HCT116 (cell line): ENCODE measurements around the gene PHB1. TPM values are rescaled to one million over a fixed set of nuclear protein-coding genes. Genes with fewer than 3 reads are reported as not detected.
"Not testable (repeated sequence)": the region's sequence is repeated elsewhere in the genome, so short reads cannot be mapped to it uniquely, and the experiment has no call there.

Source experiments
- ATAC-seq: fragments of 200-7000 bp; cut with Tn5 transposase; 2 replicates; pipeline ENCODE4 v1.9.1; 2020; ENCODE audit warnings: mild to moderate bottlenecking, moderate library complexity
- BruUV-seq: library from RNA; stranded (reverse); fragments of 400-500 nt; replicated peaks from 2 replicates; lab custom pipeline; 2021; lab: Mats Ljungman, UMichigan
- CTCF ChIA-PET: fragments of 300-600 bp; sonication (Branson Sonifier 250); formaldehyde crosslinking; loops from one replicate; lab custom pipeline; 2021; ENCODE audit warnings: antibody characterized with exemption; lab: Charles Lee
- POLR2A ChIA-PET: fragments of 300-600, 350-600 bp; sonication (Branson Sonifier 250); formaldehyde crosslinking; loops from one replicate; lab custom pipeline; 2021; ENCODE audit warnings: antibody characterized with exemption; lab: Charles Lee
- RAD21 ChIA-PET, 2 experiments: fragments of 300-600 bp; sonication (Branson Sonifier 250); formaldehyde crosslinking; loops; one replicate each; lab custom pipeline; 2023; ENCODE audit warnings: low total read pairs in 2 of 2; ENCODE audit not compliant: uncharacterized antibody in 2 of 2, unreplicated experiment in 2 of 2, low non-redundant PET in 1 of 2; lab: Charles Lee
- DNase-seq: peaks from one replicate; pipeline ENCODE4 v3.0.0-alpha.2; 2010; ENCODE audit warnings: low read depth, low spot score
- H2AFZ ChIP-seq: fragments of 200-600 bp; shearing (Covaris generic), sonication (generic); 2 replicates; pipeline ENCODE4 v1.6.1; 2017; ENCODE audit warnings: low read depth, mixed run types, mixed read lengths, antibody characterized with exemption, low read length; ENCODE audit not compliant: poor library complexity, severe bottlenecking
- H3K27ac ChIP-seq: 2 replicates; pipeline ENCODE4 v1.5.1; 2012; ENCODE audit warnings: low read depth, low read length
- H3K27me3 ChIP-seq: fragments of 200-600 bp; sonication (generic); 2 replicates; pipeline ENCODE4 v1.6.1; 2016; ENCODE audit warnings: mixed run types, low read length, mixed read lengths; ENCODE audit not compliant: insufficient read depth
- H3K36me3 ChIP-seq, 2 experiments: fragments of 200-500 bp in 1 of 2; fragments of 200-600 bp in 1 of 2; sonication (Bioruptor generic) in 1 of 2; sonication (generic) in 1 of 2; 2 replicates each; pipeline versions ENCODE4 v1.5.1 to v1.6.1; 2014 to 2016; ENCODE audit warnings: low read length in 2 of 2, inconsistent platforms in 1 of 2, mixed read lengths in 1 of 2, mixed run types in 1 of 2; ENCODE audit not compliant: insufficient read depth in 2 of 2, control insufficient read depth in 1 of 2
- H3K4me1 ChIP-seq, 2 experiments: fragments of 200-600 bp in 1 of 2; sonication (generic) in 1 of 2; 2 replicates each; pipeline versions ENCODE4 v1.5.1 to v1.6.1; 2012 to 2017; ENCODE audit warnings: low read length in 2 of 2, inconsistent platforms in 1 of 2, mild to moderate bottlenecking in 1 of 2, mixed read lengths in 1 of 2, mixed run types in 1 of 2, moderate library complexity in 1 of 2; ENCODE audit not compliant: insufficient read depth in 2 of 2, control insufficient read depth in 1 of 2
- H3K4me2 ChIP-seq: fragments of 200-600 bp; sonication (generic); 2 replicates; pipeline ENCODE4 v1.6.1; 2017; ENCODE audit warnings: mixed run types, low read length, mixed read lengths
- H3K4me3 ChIP-seq, 2 experiments: fragments of 200-600 bp in 1 of 2; sonication (generic) in 1 of 2; replicated peaks in 1 of 2; 2 replicates each; pipeline ENCODE4 v1.5.1; 2011 to 2016; ENCODE audit warnings: low read length in 2 of 2, control low read depth in 1 of 2, low read depth in 1 of 2, mild to moderate bottlenecking in 1 of 2, mixed read lengths in 1 of 2, mixed run types in 1 of 2
- H3K79me2 ChIP-seq: fragments of 200-600 bp; sonication (generic); 2 replicates; pipeline ENCODE4 v1.6.1; 2017; ENCODE audit warnings: mild to moderate bottlenecking, mixed run types, low read length, moderate library complexity, mixed read lengths; ENCODE audit not compliant: insufficient read depth
- H3K9ac ChIP-seq: fragments of 200-600 bp; sonication (generic); 2 replicates; pipeline ENCODE4 v1.6.1; 2016; ENCODE audit warnings: low read length, mixed read lengths
- H3K9me2 ChIP-seq: fragments of 200-600 bp; sonication (generic), shearing (Covaris generic); 2 replicates; pipeline ENCODE4 v1.6.1; 2017; ENCODE audit warnings: mixed run types, mild to moderate bottlenecking, moderate library complexity; ENCODE audit not compliant: insufficient read depth
- H3K9me3 ChIP-seq, 2 experiments: fragments of 200-500 bp in 1 of 2; fragments of 200-600 bp in 1 of 2; sonication (Bioruptor generic) in 1 of 2; sonication (generic) in 1 of 2; 2 replicates each; pipeline ENCODE4 v1.6.1; 2014 to 2017; ENCODE audit warnings: low read length in 2 of 2, mixed read lengths in 2 of 2, inconsistent platforms in 1 of 2, low read depth in 1 of 2, mild to moderate bottlenecking in 1 of 2, mixed run types in 1 of 2, moderate library complexity in 1 of 2; ENCODE audit not compliant: control insufficient read depth in 1 of 2, insufficient read depth in 1 of 2
- H4K20me1 ChIP-seq: fragments of 200-600 bp; sonication (generic), shearing (Covaris generic); 2 replicates; pipeline ENCODE4 v1.6.1; 2017; ENCODE audit warnings: mixed run types, mild to moderate bottlenecking, moderate library complexity; ENCODE audit not compliant: insufficient read depth
- EGR1 ChIP-seq: IDR thresholded peaks from 2 replicates; pipeline ENCODE4 v1.6.1; 2012; ENCODE audit warnings: low read depth
- EZH2 ChIP-seq: fragments of 200-600 bp; sonication (generic); IDR thresholded peaks from 2 replicates; pipeline ENCODE4 v1.6.1; 2017; ENCODE audit warnings: antibody characterized with exemption, mixed run types
- FOSL1 ChIP-seq: IDR thresholded peaks from 2 replicates; pipeline ENCODE4 v1.6.1; 2012; ENCODE audit warnings: low read depth
- POLR2A ChIP-seq: IDR thresholded peaks from 2 replicates; pipeline ENCODE4 v1.7.0; 2011; ENCODE audit warnings: borderline replicate concordance; ENCODE audit not compliant: insufficient read depth, insufficient read length; ENCODE audit errors: extremely low read depth
- RAD21 ChIP-seq: IDR thresholded peaks from 2 replicates; pipeline ENCODE4 v1.6.1; 2012; ENCODE audit warnings: low read depth, mild to moderate bottlenecking
- REST ChIP-seq: IDR thresholded peaks from 2 replicates; pipeline ENCODE4 v1.6.1; 2012; ENCODE audit warnings: low read depth
- SP1 ChIP-seq: IDR thresholded peaks from 2 replicates; pipeline ENCODE4 v1.6.1; 2012; ENCODE audit warnings: low read depth
- SRF ChIP-seq: IDR thresholded peaks from 2 replicates; pipeline ENCODE4 v1.6.1; 2012; ENCODE audit warnings: low read depth
- ZBTB33 ChIP-seq: IDR thresholded peaks from 2 replicates; pipeline ENCODE4 v1.6.1; 2011; ENCODE audit warnings: mild to moderate bottlenecking, low read length, moderate library complexity; ENCODE audit not compliant: insufficient replicate concordance; ENCODE audit errors: extremely low read depth
- ZFX ChIP-seq: fragments of 450-650 bp; IDR thresholded peaks from 2 replicates; pipeline ENCODE4 v1.6.1; 2017
- ZNF274 ChIP-seq: fragments of 200-500 bp; sonication (Bioruptor generic); IDR thresholded peaks from 2 replicates; pipeline ENCODE4 v1.6.1; 2014; ENCODE audit warnings: mild to moderate bottlenecking, low read depth, low read length, inconsistent platforms
- intact Hi-C: fragments of 100-400 bp; cut with micrococcal nuclease; formaldehyde crosslinking; loops from 2 replicates; pipeline ENCODE4 v1.10.0; 2022
- total RNA-seq: library from RNA; stranded (reverse); gene quantifications from one replicate; pipeline ENCODE4 v1.2.1, GENCODE V29; 2021; ENCODE audit not compliant: unreplicated experiment
- TF ChIP-seq, protein P1 (sequence below), 3 experiments: fragments of 200-600 bp in 1 of 3; sonication (generic) in 1 of 3; IDR thresholded peaks in 2 of 3; conservative IDR thresholded peaks in 1 of 3; 2 replicates each; pipeline ENCODE4 v1.5.1; 2012 to 2017; ENCODE audit warnings: low read depth in 2 of 3, low read length in 2 of 3, antibody characterized with exemption in 1 of 3, borderline replicate concordance in 1 of 3, control low read depth in 1 of 3, mild to moderate bottlenecking in 1 of 3, mixed read lengths in 1 of 3, mixed run types in 1 of 3, moderate library complexity in 1 of 3; ENCODE audit not compliant: insufficient read depth in 1 of 3

PHB1 gene
- total RNA-seq, 1 experiment from 2014 or later: 534 TPM

GRCh38 chr17:49424276-49425003 lies 9.8 kb upstream of the PHB1 start:
- H3K4me1 ChIP-seq, CTCF ChIA-PET, H3K9me2 ChIP-seq, H2AFZ ChIP-seq, BruUV-seq, H3K79me2 ChIP-seq, H3K36me3 ChIP-seq, intact Hi-C loops, H3K9ac ChIP-seq, ATAC-seq, H3K4me2 ChIP-seq, RAD21 ChIA-PET, DNase-seq, H4K20me1 ChIP-seq, H3K27ac ChIP-seq, H3K27me3 ChIP-seq, H3K4me3 ChIP-seq: not testable (repeated sequence)
- H3K9me3 ChIP-seq: peaks cover 10 to 14% of the 10 kb centered on the region in 2 experiments; a peak in 3 of 4 replicates
- POLR2A ChIA-PET: interaction anchor here (1.2 kb wide), 1 partner anchor 10 kb away, joined by 3 read pairs; the partner anchor contains the start of gene PHB1

GRCh38 chr17:49422714-49423113 lies 8.0 kb upstream of the PHB1 start:
- Histone ChIP-seq H3K4me1 (no peaks in the 10 kb centered on the region), H3K27ac (no peak overlapping the region), H3K4me2 (no peak overlapping the region), H3K36me3 (no peaks in the 10 kb centered on the region), H3K9me2 (no peaks in the 10 kb centered on the region), H3K9me3 (peaks cover 10 to 14% of the 10 kb centered on the region in 2 experiments; a peak in 3 of 4 replicates), H3K79me2 (no peaks in the 10 kb centered on the region), H4K20me1 (no peaks in the 10 kb centered on the region), H3K27me3 (no peaks in the 10 kb centered on the region), H3K4me3 (no peak overlapping the region), H2AFZ (no peak overlapping the region), H3K9ac (no peak overlapping the region)
- no peak for ATAC-seq
- intact Hi-C loops: no loop called here
- RAD21 ChIA-PET: no interaction called here
- DNase-seq: no peak
- CTCF ChIA-PET: no interaction called here
- POLR2A ChIA-PET: no interaction called here
- no TSS peak for BruUV-seq
- no peak for TF ChIP-seq REST
- TF ChIP-seq EZH2: no peak
- no peak for TF ChIP-seq FOSL1
- no peak for TF ChIP-seq ZNF274
- no peak for TF ChIP-seq SP1
- TF ChIP-seq POLR2A: no peak
- no peak for TF ChIP-seq ZFX
- TF ChIP-seq EGR1: no peak
- TF ChIP-seq, protein P1, sequence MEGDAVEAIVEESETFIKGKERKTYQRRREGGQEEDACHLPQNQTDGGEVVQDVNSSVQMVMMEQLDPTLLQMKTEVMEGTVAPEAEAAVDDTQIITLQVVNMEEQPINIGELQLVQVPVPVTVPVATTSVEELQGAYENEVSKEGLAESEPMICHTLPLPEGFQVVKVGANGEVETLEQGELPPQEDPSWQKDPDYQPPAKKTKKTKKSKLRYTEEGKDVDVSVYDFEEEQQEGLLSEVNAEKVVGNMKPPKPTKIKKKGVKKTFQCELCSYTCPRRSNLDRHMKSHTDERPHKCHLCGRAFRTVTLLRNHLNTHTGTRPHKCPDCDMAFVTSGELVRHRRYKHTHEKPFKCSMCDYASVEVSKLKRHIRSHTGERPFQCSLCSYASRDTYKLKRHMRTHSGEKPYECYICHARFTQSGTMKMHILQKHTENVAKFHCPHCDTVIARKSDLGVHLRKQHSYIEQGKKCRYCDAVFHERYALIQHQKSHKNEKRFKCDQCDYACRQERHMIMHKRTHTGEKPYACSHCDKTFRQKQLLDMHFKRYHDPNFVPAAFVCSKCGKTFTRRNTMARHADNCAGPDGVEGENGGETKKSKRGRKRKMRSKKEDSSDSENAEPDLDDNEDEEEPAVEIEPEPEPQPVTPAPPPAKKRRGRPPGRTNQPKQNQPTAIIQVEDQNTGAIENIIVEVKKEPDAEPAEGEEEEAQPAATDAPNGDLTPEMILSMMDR (IDR thresholded peaks at IDR 0.05 in 2 of 3, conservative IDR thresholded peaks at IDR 0.05 in 1 of 3; ENCODE audit: borderline replicate concordance in 1 of 3, insufficient read depth in 1 of 3, low read depth in 2 of 3, low read length in 2 of 3): no peak
- TF ChIP-seq RAD21: no peak
- no peak for TF ChIP-seq ZBTB33
- no peak for TF ChIP-seq SRF
